ENCODE measurements around the gene LRTM2.

DNA sequence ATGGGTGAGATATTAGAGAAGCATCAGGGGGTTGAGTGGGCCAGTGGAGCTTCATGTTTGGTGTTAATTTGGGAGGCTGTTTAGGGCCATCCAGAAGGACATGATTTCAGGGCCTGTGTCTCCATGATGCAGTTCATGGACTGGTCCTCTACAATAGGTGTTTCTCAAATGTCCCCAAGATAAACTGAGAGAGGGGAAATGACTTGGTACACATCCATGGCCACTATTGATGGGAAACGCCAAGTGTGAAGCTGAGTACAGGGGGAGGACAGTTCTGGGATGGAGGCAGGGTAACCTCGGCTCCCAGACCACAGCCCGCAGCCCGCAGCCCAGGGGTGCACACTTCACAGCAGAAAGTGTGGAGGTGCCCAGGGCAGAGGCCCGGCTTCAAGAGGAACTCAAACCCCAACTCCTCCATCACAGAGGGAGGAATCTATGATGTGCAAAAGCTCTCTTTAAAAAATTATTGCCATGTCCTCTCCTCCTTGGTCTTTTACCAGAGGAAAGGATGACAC lies 64.8 kb downstream of the LRTM2 start:
- TF ChIP-seq POLR2A (IDR thresholded peaks at IDR 0.05) = no peak
- TF ChIP-seq, protein P1, sequence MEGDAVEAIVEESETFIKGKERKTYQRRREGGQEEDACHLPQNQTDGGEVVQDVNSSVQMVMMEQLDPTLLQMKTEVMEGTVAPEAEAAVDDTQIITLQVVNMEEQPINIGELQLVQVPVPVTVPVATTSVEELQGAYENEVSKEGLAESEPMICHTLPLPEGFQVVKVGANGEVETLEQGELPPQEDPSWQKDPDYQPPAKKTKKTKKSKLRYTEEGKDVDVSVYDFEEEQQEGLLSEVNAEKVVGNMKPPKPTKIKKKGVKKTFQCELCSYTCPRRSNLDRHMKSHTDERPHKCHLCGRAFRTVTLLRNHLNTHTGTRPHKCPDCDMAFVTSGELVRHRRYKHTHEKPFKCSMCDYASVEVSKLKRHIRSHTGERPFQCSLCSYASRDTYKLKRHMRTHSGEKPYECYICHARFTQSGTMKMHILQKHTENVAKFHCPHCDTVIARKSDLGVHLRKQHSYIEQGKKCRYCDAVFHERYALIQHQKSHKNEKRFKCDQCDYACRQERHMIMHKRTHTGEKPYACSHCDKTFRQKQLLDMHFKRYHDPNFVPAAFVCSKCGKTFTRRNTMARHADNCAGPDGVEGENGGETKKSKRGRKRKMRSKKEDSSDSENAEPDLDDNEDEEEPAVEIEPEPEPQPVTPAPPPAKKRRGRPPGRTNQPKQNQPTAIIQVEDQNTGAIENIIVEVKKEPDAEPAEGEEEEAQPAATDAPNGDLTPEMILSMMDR (IDR thresholded peaks at IDR 0.05) = no peak

Measured in gastroesophageal sphincter (tissue), 3 donors.